ENCODE measurements around the gene SLC44A5.

DNA sequence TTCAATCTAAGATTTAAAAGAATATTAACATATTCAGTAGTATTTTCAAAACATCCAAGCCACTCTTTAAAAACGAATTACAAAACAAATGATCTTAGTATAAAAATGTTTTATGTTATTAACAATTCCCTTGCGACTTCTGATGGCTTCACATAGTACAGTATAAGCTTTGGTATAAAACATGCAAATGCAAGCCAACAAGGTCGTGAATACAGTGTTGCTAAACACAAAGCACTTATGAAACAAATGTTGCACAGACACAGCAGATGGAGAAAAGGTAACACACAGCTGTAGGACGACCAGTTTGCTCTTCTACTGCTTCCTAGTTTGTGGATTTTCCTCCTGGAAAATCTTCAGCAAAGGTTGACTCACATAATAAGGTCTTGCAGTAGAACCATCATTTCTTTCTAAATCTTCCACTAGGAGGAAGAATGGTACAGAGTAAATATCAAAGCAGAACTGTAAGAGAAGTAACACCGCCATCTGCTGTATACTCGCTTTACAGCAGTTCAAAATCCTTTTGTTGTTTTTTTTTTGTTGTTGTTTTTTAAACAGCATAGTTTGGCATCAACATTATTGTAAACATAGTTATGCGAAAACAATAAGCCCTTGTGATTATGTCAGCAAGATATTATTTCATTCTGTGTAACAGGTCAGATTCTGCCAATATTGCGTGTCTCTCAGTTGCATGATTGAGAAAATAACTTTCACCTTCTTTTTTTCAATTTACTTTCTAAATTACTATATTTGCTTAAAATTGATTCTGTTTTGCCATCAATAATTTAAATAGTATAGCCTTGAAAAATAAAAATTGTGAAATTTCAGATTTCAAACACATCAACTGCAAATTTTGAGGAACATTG, 407.3 kb downstream of the SLC44A5 start:
- TF ChIP-seq, protein P1, sequence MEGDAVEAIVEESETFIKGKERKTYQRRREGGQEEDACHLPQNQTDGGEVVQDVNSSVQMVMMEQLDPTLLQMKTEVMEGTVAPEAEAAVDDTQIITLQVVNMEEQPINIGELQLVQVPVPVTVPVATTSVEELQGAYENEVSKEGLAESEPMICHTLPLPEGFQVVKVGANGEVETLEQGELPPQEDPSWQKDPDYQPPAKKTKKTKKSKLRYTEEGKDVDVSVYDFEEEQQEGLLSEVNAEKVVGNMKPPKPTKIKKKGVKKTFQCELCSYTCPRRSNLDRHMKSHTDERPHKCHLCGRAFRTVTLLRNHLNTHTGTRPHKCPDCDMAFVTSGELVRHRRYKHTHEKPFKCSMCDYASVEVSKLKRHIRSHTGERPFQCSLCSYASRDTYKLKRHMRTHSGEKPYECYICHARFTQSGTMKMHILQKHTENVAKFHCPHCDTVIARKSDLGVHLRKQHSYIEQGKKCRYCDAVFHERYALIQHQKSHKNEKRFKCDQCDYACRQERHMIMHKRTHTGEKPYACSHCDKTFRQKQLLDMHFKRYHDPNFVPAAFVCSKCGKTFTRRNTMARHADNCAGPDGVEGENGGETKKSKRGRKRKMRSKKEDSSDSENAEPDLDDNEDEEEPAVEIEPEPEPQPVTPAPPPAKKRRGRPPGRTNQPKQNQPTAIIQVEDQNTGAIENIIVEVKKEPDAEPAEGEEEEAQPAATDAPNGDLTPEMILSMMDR (IDR thresholded peaks at IDR 0.05; ENCODE audit: low read depth, low read length), result peak; percentile 84
- no peak for TF ChIP-seq EZH2phosphoT487 (IDR thresholded peaks at IDR 0.05; ENCODE audit: low read depth)
